GM21717 (cell line): Measurements from ENCODE around the gene KPNA3.
"Not testable (repeated sequence)": the region's sequence is repeated elsewhere in the genome, so short reads cannot be mapped to it uniquely, and the experiment has no call there.

Experiments
- ATAC-seq: cut with Tn5 transposase; IDR thresholded peaks from one replicate; pipeline ENCODE4 v1.9.1; 2021; ENCODE audit warnings: mild to moderate bottlenecking, moderate library complexity; ENCODE audit not compliant: unreplicated experiment

KPNA3 gene

DNA sequence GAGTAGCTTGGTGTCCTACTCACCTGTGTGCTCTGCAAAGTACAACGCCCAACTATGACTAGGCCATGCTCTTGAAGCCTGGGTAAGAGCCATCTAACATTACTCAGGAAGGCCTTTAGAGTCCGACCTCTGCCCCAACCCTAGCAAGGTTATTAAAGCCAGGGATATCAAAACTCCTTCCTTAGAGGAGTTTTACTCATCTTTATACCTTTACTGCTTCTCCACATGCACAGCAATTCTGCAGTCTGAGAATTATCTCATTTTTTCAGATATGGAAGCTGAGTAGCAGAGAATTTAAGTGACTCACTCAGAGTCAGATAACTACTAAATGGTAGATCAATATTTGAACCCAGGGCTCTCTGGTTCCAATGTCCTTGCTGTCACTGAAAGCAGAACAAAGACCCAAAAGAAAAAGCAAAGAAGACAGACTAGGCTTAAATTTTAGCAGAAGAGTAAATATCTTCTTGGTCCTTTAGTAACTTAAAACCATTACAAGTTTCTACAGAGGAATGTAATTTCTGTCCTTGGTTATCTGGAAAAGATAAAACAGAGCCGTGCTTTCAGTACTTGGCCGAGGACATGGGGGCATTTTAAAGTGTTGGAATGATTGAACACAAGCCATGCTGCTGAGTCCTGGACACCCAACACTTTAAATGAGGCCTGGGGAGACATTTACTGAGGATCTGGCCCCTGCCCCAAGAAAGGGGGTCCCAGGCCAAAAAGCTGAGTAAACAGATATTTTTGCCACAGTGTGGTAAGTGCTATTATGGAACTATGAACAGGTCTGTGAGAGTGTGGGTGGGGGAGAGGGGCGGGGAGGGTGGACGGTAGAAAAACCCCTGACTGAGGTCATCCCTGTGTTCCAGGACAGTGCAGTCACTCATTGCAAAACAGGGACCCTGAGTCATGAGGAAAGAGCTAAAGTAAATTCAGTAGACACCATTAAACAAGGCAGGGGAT is 18.4 kb upstream of the KPNA3 start:
- ATAC-seq: no peak

DNA sequence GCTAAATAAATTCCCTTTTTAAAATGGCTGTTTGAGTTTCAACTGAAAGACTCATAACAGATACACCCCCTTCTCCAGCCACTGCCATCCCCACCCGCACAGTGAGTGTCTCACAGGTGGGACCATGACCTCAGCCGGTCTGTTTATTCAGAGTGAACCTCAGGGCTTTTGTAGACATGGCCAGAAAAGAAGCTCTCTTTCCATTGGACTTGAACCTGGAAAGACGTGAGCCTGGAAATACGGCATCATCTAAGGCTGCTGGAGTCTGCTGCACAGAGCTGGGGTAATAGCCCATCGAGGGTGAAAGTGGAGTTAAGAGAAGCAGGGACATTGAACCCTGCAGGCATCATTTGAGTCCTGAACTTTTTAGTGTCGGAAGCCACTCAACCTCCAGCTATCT is 15.2 kb upstream of the KPNA3 start:
- ATAC-seq: no peak

DNA sequence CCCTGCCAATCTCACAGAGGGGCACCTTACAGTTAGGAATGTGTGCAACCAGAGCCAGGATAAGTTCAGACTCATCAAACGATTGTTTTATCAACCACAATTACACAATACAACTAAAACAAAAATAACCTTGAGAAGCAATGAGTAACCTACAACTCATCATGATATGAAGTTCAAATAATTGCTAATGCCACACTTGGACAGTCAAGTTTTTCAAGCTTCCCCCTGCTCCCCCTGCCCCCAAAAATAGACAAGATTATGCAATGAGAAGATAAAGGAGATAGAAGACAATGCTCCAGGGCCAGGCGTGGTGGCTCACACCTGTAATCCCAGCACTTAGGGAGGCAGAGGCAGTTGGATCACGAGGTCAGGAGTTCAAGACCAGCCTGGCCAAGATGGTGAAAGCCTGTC is 13.6 kb upstream of the KPNA3 start:
- ATAC-seq: no peak

DNA sequence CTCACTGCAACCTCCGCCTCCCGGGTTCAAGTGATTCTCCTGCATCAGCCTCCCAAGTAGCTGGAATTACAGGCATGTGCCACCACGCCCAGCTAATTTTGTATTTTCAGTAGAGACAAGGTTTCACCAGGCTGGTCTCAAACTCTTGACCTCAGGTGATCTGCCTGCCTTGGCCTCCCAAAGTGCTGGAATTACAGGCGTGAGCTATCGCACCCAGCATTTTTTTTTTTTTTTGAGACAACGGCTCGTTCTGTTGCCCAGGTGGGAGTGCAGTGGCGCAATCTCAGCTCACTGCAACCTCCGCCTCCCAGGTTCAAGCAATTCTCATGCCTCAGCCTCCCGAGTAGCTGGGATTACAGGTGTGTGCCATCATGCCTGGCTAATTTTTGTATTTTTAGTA is 10.6 kb upstream of the KPNA3 start:
- not testable (repeated sequence) for ATAC-seq

DNA sequence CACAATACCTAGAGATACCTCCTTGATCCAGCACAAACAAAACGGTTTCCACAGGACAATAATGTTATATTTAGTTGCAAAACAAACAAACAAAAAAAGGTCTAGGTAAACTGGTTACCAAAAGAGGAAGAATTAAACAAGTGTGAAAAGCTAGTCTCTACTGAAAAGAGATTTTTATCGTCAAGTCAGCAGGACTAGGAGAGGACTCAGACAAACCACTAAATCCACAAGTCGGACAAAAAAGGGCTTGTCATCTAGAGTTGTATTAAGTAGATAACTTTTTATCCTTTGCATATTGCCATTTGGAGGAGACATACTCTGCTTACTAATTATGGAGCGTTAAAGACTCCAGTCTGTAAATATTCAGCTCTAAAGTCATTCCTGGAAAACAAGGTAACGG is 9.9 kb upstream of the KPNA3 start:
- no peak for ATAC-seq

DNA sequence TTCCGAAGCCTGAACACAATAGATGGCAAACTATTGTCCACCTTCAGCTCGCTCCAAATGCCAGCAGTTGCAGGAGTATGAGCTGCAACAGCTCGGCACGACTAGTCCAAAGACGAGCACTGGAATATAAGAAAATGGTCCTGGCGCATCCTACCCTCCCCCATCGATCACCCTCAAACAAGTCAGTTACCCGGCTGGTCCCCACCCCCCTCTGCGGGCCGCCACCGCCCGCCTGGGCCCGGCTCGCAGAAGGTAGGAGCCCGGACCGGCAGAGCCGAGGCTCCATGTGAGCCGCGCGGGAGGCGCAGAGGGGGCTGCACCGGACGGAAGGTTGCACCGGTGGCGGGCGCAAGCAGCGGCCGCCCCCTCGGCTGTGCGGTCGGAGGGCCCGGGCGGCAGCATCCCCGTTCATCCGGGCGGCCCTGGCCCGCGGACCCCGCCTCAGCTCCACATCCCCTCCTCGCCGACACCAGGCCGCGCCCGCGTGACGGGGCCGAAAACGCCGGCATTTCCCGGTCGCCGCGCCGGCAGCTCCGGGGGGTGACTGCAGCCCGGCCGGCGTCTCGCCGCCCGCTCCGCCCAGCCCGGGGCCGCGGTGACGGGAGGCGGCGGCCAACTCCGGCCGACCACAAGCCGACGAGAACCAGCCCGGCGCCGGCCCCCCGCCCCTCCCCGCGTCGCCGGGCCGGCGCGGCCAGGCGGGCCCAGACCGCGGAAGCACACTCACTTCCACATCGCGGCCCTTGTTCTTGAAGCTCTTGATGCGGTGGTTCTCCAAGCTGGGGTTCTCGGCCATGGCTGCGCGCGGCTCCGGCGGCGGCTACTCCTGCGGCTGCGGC is 552 bp downstream of the KPNA3 start:
- ATAC-seq: peak; percentile 23

DNA sequence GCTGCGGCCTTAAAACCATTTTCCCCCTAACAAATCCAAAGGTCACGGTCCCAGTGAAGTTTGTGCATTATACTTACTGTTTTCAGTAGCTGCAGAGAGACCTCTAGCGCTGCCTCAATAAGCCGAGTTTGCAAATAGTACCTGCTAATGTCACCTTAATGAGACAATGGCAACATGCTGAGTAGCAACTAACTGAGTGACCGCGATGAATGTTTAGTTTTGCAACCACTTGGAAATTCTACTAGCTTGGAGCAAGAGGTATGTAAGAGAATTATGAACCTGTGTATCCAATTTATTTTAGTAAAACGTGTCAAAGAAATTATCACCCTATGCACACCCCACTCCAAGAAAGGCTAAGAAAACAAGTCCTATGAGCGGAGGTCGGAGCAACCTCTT is 1.2 kb downstream of the KPNA3 start:
- ATAC-seq: no peak

DNA sequence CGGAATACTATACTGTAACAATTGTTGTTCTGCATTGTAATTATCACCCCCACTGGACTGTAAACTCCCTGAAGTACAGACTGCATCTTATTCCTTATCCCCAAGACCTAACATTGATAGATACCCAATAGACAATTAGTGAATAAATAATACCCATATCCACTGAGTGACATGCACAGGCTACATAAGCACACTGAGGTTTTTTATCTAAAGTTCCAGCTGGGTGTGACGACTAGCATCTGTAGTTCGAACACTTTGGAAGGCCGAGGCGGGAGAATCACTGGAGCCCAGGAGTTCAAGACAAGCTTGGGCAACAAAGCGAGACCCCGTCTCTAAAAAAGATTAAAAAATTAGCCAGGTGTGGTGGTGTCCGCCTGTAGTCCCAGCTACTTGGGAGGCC is 2.5 kb downstream of the KPNA3 start:
- no peak for ATAC-seq

DNA sequence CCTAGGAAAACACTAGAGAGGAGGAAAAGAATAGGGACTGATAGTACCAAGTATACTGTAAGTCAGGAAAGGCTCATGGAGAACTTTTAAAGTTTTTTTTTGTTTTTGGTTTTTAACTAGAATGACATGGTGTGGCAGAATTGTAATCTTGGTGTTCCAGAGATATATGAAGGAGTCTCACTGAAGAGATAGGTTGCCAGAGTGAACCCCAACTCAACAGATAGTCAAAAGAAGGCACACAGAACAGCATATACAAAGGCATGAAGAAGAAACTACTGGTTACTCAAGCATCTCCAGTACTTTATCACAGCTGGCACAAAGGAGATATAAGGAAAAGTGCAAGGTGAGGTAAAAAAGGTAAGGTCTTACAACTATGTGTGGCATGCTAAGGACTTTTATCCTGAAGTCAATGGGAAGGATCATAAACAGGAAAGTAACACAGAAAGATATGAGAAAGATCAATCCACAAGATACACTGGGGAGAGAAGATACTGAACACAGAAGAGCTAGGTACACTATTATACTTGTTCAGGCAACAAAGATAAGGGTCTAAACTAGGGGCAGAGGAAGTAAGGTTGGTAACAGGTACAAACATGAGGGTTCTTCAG is 6.0 kb downstream of the KPNA3 start:
- ATAC-seq: no peak

DNA sequence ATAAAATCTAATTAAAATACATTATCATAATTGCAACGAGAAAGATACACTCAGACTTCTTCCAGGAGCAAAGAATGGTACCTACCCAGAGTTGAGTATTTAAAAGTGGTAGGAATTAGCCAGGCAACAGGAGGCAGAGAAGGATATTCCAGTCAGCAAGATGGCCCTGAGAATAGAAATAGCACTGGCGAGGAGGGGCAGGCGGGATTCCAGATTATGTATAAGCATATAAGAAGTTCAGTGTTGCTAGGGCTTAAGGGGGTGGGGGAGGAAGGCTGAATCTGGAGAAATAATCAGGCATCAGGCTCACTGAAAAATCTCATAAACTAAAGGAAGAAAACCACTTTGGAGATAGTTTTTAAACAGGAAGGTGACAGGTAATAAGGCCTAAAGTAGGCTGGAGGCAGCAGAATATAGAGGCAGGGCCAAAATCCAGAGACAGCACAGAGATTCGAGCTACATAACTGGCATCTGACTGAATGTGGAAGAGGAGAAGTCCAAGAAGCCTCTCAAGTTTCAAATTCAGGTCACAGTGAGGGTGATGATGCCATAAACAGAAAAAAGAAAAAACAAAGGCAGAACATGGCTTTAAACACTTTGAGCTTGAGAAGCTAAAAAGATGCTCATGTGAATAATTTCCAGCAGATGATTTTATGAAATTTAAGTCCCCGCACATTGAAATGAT is 7.5 kb downstream of the KPNA3 start:
- ATAC-seq: no peak

DNA sequence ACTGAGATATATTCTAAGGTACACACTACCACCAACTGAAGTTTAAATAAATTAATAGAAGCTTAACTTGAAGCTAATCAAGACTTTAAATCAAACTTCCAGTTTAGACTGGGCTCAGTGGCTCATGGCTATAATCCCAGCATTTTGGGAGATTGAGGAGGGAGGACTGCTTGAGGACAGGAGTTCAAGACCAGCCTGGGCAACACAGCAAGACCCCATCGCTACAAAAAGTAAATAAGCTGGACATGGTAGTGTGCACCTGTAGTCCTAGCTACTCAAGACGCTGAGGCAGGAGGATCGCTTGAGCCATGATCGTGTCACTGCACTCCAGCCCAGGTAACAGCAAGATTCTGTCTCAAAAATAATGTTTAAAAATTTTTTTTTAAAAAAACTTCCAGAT is 8.6 kb downstream of the KPNA3 start:
- ATAC-seq: no peak

DNA sequence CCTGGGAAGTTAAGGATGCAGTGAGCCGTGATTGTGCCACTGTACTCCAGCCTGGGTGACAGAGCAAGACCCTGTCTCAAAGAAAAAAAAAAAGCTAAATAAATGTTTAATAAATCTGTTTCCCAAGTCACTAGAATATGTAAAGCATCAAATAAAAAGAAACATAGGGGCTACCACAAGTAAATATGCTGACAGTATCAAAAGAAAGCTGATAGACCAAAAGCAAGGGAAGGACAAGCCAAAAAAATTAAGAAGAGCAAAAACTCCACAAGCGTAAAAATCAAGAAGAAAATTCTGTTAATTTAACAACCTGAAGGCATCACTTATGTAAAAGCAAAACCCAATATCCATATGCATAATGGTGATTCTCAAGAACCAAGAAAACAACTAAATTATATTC is 9.7 kb downstream of the KPNA3 start:
- ATAC-seq: no peak

DNA sequence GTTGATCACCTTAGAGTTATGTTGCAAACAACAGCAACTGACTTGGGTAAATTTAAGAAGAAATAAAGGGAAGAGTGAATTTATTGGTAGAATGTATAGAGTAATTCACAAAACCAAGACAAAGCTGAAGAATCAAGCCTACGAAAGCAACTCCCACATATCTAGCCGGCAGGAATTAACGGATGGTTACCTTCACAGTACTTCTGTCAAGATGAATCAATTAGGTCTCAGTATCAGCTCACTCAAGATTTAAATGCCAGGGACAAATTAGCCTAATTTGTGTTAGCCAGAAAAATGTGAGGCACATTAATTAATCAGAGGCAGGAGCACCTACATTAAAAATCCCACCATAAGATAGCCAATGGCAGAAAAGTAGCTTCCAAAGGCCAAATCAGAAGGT is 10.7 kb downstream of the KPNA3 start:
- ATAC-seq: no peak

DNA sequence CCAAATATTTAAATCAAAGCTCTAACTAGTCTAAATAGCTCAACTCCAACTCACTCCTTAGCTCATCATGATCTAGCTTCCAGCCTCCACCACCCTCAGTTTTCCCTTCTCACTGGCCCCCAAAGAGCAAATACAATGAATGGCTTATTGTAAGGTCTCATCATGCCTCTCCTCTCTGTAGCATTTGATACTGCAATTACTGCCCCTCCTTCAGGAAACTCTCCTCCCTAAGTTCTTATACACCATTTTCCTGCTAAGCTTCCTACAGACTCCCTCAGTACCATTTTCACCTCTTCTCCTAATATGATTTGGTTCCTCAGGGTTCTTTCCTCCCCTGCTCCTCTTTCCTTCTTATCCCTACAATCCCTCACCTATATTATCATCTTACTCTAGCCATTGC is 12.8 kb downstream of the KPNA3 start:
- no peak for ATAC-seq

DNA sequence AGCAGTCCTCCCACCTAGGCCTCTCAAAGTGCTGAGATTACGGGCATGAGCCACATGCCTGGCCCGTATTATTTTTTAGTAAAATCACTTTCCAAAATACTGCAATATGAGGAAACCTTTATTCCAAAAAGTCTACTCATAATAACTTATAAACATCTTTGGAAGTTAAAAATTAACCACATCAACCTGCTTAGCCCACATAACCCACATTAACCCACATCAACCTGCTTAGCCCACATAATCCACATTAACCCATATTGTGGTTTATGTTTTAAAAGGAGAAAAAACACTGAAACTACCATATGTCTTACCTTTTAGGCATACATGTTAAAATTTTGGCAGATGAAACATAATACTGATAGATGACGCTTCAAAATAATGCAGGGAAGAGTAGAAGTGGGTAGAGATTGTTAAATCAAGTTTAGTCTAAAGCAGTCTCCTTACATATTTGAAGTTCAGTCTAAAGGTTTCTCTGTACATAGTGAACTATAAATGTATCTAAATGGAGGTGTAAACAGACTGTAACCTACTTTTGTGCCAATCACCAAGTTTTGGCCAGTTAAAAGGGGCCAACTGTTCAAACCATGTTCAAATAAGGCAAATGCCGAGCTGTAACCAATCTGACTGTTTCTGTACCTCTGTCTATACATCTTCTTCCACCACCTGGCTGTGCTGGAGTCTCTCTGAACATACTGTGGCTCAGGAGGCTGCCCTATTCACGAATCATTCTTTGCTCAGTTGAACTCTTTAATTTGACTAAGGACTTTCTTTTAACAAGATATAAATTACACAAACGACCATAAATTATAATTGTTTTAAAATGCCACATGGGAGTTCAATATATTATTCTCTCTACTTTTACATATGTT is 14.5 kb downstream of the KPNA3 start:
- no peak for ATAC-seq

DNA sequence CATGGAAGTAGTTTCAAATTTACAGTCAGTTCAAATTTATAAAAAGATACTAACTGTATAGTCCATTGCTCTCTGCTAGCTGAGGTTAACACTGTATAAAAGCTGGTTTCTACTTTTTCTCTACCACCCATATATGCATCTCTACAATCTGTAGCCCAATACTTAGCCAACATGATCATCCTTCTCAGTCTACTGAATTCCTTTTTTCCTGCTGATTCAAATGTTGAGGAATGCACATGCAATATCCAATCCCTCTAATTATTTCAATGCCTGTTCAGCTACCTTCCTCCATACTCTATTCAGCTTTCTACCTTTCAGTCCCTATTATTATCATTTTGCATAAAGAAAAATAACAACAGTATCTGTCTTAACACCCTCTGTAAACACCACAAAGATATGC is 15.6 kb downstream of the KPNA3 start:
- no peak for ATAC-seq

DNA sequence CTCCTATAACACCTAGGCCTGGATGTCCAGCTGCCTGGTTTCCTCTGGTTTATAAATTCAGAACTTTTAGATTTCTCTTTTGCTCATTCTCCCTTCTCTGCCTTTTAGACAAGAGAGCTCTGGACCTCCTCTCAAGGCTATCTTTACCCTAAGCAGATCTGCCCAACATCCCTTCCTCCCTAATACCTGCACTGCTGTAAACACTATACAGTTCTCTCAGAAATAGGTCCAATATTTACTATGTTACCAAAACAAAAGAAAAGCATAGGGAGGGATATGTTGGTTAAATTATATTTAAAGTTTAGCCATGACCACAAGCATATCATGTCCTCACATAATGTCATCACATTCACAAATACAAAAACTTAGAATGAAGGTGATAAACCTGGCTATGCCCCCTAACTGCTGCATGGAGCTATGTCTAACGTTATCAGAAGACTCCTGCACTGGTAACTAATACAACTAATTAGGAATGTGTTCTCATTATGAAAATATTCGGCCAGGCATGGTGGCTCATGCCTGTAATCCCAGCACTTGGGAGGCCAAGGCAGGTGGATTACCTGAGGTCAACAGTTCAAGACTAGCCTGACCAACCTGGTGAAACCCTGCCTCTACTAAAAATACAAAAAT is 18.0 kb downstream of the KPNA3 start:
- no peak for ATAC-seq

DNA sequence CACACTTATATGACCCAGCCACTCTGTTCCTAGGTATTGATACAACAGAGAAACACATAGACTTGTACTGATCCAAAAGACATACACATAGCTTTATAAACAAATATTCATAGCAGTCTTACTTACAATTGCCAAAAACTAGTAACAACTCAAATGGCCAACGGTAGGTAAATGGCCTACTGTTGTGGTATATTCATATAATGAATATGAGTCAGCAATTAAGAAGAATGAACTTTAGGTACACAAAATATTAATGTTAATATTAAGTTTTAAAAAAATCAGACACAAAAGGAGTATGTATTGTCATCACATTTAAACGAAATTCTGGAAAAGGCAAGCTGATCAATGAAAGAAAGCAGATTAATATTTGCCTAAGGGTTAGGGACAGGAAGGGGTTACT is 19.7 kb downstream of the KPNA3 start:
- ATAC-seq: no peak

DNA sequence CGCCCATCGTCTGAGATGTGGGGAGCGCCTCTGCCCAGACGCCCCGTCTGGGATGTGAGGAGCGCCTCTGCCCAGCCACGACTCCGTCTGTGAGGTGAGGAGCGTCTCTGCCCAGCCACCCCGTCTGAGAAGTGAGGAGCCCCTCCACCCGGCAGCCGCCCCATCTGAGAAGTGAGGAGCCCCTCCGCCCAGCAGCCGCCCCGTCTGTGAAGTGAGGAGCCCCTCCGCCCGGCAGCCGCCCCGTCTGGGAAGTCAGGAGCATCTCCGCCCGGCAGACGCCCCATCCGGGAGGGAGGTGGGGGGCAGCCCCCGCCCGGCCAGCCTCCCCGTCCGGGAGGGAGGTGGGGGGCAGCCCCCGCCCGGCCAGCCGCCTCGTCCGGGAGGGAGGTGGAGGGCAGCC is 30.7 kb downstream of the KPNA3 start:
- ATAC-seq: not testable (repeated sequence)

DNA sequence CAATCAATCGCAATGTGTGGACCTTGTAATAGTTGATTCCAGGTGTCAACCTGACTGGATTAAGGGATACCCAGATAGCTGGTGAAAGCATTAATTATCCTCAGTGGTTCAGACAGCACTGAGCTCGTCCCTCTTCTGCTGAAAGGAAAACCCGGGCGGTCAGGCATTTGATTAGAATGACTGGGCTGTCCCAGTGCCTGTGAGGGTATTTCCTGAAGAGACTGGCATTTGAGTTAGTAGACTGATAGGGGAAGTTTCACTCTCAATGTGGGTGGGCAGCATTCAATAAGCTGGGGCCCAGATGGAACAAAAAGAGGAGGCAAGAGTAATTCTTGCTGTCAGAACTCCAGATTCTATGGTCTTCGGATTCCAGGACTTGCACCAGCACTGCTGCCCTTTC is 31.9 kb downstream of the KPNA3 start:
- ATAC-seq: peak; percentile 70
